ENCODE measurements around the gene CCDC47. TPM values are rescaled to one million over a fixed set of nuclear protein-coding genes. Genes with fewer than 3 reads are reported as not detected.

CCDC47 gene
- total RNA-seq, 1 experiment from 2014 or later = 28.0 TPM

- no peak overlapping the region for H3K4me2 ChIP-seq (ENCODE audit: low read depth, low read length, poor library complexity, severe bottlenecking)
- no peak for DNase-seq
- no peak overlapping the region for H3K4me3 ChIP-seq (ENCODE audit: low read length)
- H2AFZ ChIP-seq (ENCODE audit: low read length) = no peak overlapping the region
- no peaks in the 10 kb centered on the region for H3K27me3 ChIP-seq (ENCODE audit: low read length)
- no peaks in the 10 kb centered on the region; the same call in 1 of the 2 replicates for H4K20me1 ChIP-seq (ENCODE audit: insufficient read depth, low read depth, low read length)
- H3K9me2 ChIP-seq (replicated peaks; ENCODE audit: insufficient read depth, low read length) = no peaks in the 10 kb centered on the region
- no peaks in the 10 kb centered on the region for H3K9me3 ChIP-seq (ENCODE audit: low read length)
- H3K36me3 ChIP-seq (ENCODE audit: insufficient read depth, low read length) = peaks cover 66% of the 10 kb centered on the region
- no peak overlapping the region for H3K27ac ChIP-seq (ENCODE audit: low read length)
- H3K4me1 ChIP-seq (ENCODE audit: low read length) = no peaks in the 10 kb centered on the region
- no peak overlapping the region for H3K9ac ChIP-seq (ENCODE audit: low read length)
- H3K79me2 ChIP-seq (ENCODE audit: low read length) = peaks cover 42% of the 10 kb centered on the region
Observed at GRCh38 chr17:63762161-63763078, 11.0 kb downstream of the CCDC47 start.

- Histone ChIP-seq H4K20me1 (ENCODE audit: insufficient read depth, low read depth, low read length) (no peaks in the 10 kb centered on the region), H3K4me3 (ENCODE audit: low read length) (no peak overlapping the region), H3K4me2 (ENCODE audit: low read depth, low read length, poor library complexity, severe bottlenecking) (no peak overlapping the region), H3K27ac (ENCODE audit: low read length) (no peak overlapping the region), H2AFZ (ENCODE audit: low read length) (no peak overlapping the region), H3K4me1 (ENCODE audit: low read length) (no peaks in the 10 kb centered on the region), H3K9me3 (ENCODE audit: low read length) (no peaks in the 10 kb centered on the region), H3K36me3 (ENCODE audit: insufficient read depth, low read length) (peaks cover 67% of the 10 kb centered on the region), H3K79me2 (ENCODE audit: low read length) (peaks cover 28% of the 10 kb centered on the region), H3K9ac (ENCODE audit: low read length) (no peak overlapping the region), H3K27me3 (ENCODE audit: low read length) (no peaks in the 10 kb centered on the region), H3K9me2 (replicated peaks; ENCODE audit: insufficient read depth, low read length) (no peaks in the 10 kb centered on the region)
- no peak for DNase-seq
Observed at GRCh38 chr17:63760771-63761539, 12.4 kb downstream of the CCDC47 start.

GRCh38 chr17:63758428-63758827 lies 15.0 kb downstream of the CCDC47 start:
- H3K27ac ChIP-seq (ENCODE audit: low read length) = no peak overlapping the region
- no peaks in the 10 kb centered on the region for H3K9me2 ChIP-seq (replicated peaks; ENCODE audit: insufficient read depth, low read length)
- no peaks in the 10 kb centered on the region for H3K4me1 ChIP-seq (ENCODE audit: low read length)
- H2AFZ ChIP-seq (ENCODE audit: low read length) = no peak overlapping the region
- no peaks in the 10 kb centered on the region for H4K20me1 ChIP-seq (ENCODE audit: insufficient read depth, low read depth, low read length)
- DNase-seq = no peak
- no peak overlapping the region for H3K4me3 ChIP-seq (ENCODE audit: low read length)
- H3K4me2 ChIP-seq (ENCODE audit: low read depth, low read length, poor library complexity, severe bottlenecking) = no peak overlapping the region
- H3K36me3 ChIP-seq (ENCODE audit: insufficient read depth, low read length) = peaks cover 66% of the 10 kb centered on the region
- H3K9ac ChIP-seq (ENCODE audit: low read length) = no peak overlapping the region
- no peaks in the 10 kb centered on the region for H3K9me3 ChIP-seq (ENCODE audit: low read length)
- H3K27me3 ChIP-seq (ENCODE audit: low read length) = no peaks in the 10 kb centered on the region
- H3K79me2 ChIP-seq (ENCODE audit: low read length) = 0 out of 2 replicates have a peak, but pooled peaks cover 8% of the 10 kb centered on the region

GRCh38 chr17:63754046-63754445 lies 19.4 kb downstream of the CCDC47 start:
- Histone ChIP-seq H3K27ac (ENCODE audit: low read length) (no peak overlapping the region), H3K4me3 (ENCODE audit: low read length) (no peak overlapping the region), H3K4me1 (ENCODE audit: low read length) (no peaks in the 10 kb centered on the region), H4K20me1 (ENCODE audit: insufficient read depth, low read depth, low read length) (no peaks in the 10 kb centered on the region), H2AFZ (ENCODE audit: low read length) (no peak overlapping the region), H3K27me3 (ENCODE audit: low read length) (no peaks in the 10 kb centered on the region), H3K4me2 (ENCODE audit: low read depth, low read length, poor library complexity, severe bottlenecking) (no peak overlapping the region), H3K36me3 (ENCODE audit: insufficient read depth, low read length) (peaks cover 69% of the 10 kb centered on the region), H3K9ac (ENCODE audit: low read length) (no peak overlapping the region), H3K9me2 (replicated peaks; ENCODE audit: insufficient read depth, low read length) (no peaks in the 10 kb centered on the region), H3K9me3 (ENCODE audit: low read length) (no peaks in the 10 kb centered on the region), H3K79me2 (ENCODE audit: low read length) (peaks cover 2% of the 10 kb centered on the region; the same call in 1 of the 2 replicates)
- DNase-seq = no peak

- peaks cover 2% of the 10 kb centered on the region; the same call in 1 of the 2 replicates for H3K79me2 ChIP-seq (ENCODE audit: low read length)
- no peaks in the 10 kb centered on the region for H3K27me3 ChIP-seq (ENCODE audit: low read length)
- H3K36me3 ChIP-seq (ENCODE audit: insufficient read depth, low read length) = peaks cover 64% of the 10 kb centered on the region
- no peak for DNase-seq
- H3K9me3 ChIP-seq (ENCODE audit: low read length) = no peaks in the 10 kb centered on the region
- H3K4me3 ChIP-seq (ENCODE audit: low read length) = no peak overlapping the region
- no peak overlapping the region for H2AFZ ChIP-seq (ENCODE audit: low read length)
- H3K4me1 ChIP-seq (ENCODE audit: low read length) = no peaks in the 10 kb centered on the region
- H3K9me2 ChIP-seq (replicated peaks; ENCODE audit: insufficient read depth, low read length) = no peaks in the 10 kb centered on the region
- no peak overlapping the region for H3K9ac ChIP-seq (ENCODE audit: low read length)
- H3K27ac ChIP-seq (ENCODE audit: low read length) = no peak overlapping the region
- no peak overlapping the region for H3K4me2 ChIP-seq (ENCODE audit: low read depth, low read length, poor library complexity, severe bottlenecking)
- no peaks in the 10 kb centered on the region for H4K20me1 ChIP-seq (ENCODE audit: insufficient read depth, low read depth, low read length)
Observed at GRCh38 chr17:63753215-63753614, 20.2 kb downstream of the CCDC47 start.

GRCh38 chr17:63752707-63753106 lies 20.7 kb downstream of the CCDC47 start:
- Histone ChIP-seq H3K4me3 (ENCODE audit: low read length) (no peak overlapping the region), H2AFZ (ENCODE audit: low read length) (no peak overlapping the region), H3K9ac (ENCODE audit: low read length) (no peak overlapping the region), H3K4me1 (ENCODE audit: low read length) (no peaks in the 10 kb centered on the region), H4K20me1 (ENCODE audit: insufficient read depth, low read depth, low read length) (no peaks in the 10 kb centered on the region), H3K27ac (ENCODE audit: low read length) (no peak overlapping the region), H3K9me3 (ENCODE audit: low read length) (no peaks in the 10 kb centered on the region), H3K36me3 (ENCODE audit: insufficient read depth, low read length) (peaks cover 59% of the 10 kb centered on the region), H3K9me2 (replicated peaks; ENCODE audit: insufficient read depth, low read length) (no peaks in the 10 kb centered on the region), H3K4me2 (ENCODE audit: low read depth, low read length, poor library complexity, severe bottlenecking) (no peak overlapping the region), H3K79me2 (ENCODE audit: low read length) (peaks cover 2% of the 10 kb centered on the region; the same call in 1 of the 2 replicates), H3K27me3 (ENCODE audit: low read length) (no peaks in the 10 kb centered on the region)
- DNase-seq = no peak

- no peaks in the 10 kb centered on the region for H3K9me2 ChIP-seq (replicated peaks; ENCODE audit: insufficient read depth, low read length)
- H3K4me3 ChIP-seq (ENCODE audit: low read length) = no peak overlapping the region
- peaks cover 59% of the 10 kb centered on the region for H3K36me3 ChIP-seq (ENCODE audit: insufficient read depth, low read length)
- H3K4me1 ChIP-seq (ENCODE audit: low read length) = no peaks in the 10 kb centered on the region
- H2AFZ ChIP-seq (ENCODE audit: low read length) = no peak overlapping the region
- no peak for DNase-seq
- no peak overlapping the region for H3K9ac ChIP-seq (ENCODE audit: low read length)
- no peak overlapping the region for H3K4me2 ChIP-seq (ENCODE audit: low read depth, low read length, poor library complexity, severe bottlenecking)
- H3K79me2 ChIP-seq (ENCODE audit: low read length) = peaks cover 2% of the 10 kb centered on the region; the same call in 1 of the 2 replicates
- no peak overlapping the region for H3K27ac ChIP-seq (ENCODE audit: low read length)
- no peaks in the 10 kb centered on the region for H3K9me3 ChIP-seq (ENCODE audit: low read length)
- H4K20me1 ChIP-seq (ENCODE audit: insufficient read depth, low read depth, low read length) = no peaks in the 10 kb centered on the region
- no peaks in the 10 kb centered on the region for H3K27me3 ChIP-seq (ENCODE audit: low read length)
Observed at GRCh38 chr17:63751806-63752205, 21.6 kb downstream of the CCDC47 start.
